Breast epithelium (tissue), 4 donors: ENCODE measurements around the gene BEND5. TPM values are rescaled to one million over a fixed set of nuclear protein-coding genes. Genes with fewer than 3 reads are reported as not detected.

Experiments
- DNase-seq, 2 donors: peaks; one replicate each; pipeline ENCODE4 v3.0.0-alpha.2; 2019; ENCODE audit warnings: low spot score in 2 of 2
- H3K27ac ChIP-seq, 2 donors: fragments of 200-600 bp; sonication (generic) in 1 of 2; one replicate each; pipeline ENCODE4 v1.5.1; 2016 to 2019; ENCODE audit warnings: mild to moderate bottlenecking in 1 of 2
- H3K27me3 ChIP-seq, 2 donors: fragments of 200-600 bp; sonication (generic) in 1 of 2; one replicate each; pipeline versions ENCODE4 v1.5.1 to v1.6.0; 2017 to 2019; ENCODE audit warnings: control low read depth in 1 of 2, mild to moderate bottlenecking in 1 of 2
- H3K36me3 ChIP-seq: fragments of 200-600 bp; one replicate; pipeline ENCODE4 v1.5.1; 2019
- H3K4me1 ChIP-seq, 2 donors: fragments of 200-600 bp; sonication (generic); one replicate each; pipeline ENCODE4 v1.5.1; 2016 to 2019; ENCODE audit warnings: control low read depth in 1 of 2
- H3K4me3 ChIP-seq, 3 donors: fragments of 200-600 bp; sonication (generic); 1 replicate in 2 of 3; 2 replicates in 1 of 3; pipeline ENCODE4 v1.5.1; 2016 to 2019; ENCODE audit warnings: mild to moderate bottlenecking in 3 of 3, moderate library complexity in 2 of 3
- H3K9me3 ChIP-seq, 2 donors: fragments of 200-600 bp; sonication (generic) in 1 of 2; one replicate each; pipeline ENCODE4 v1.5.1; 2016 to 2019; ENCODE audit warnings: control low read depth in 1 of 2
- POLR2A ChIP-seq: fragments of 450-650 bp; IDR thresholded peaks from one replicate; pipeline ENCODE4 v1.6.1; 2016; ENCODE audit warnings: antibody characterized with exemption, mild to moderate bottlenecking, moderate library complexity
- POLR2AphosphoS5 ChIP-seq, 3 donors: sonication (generic); formaldehyde crosslinking; IDR thresholded peaks; one replicate each; pipeline ENCODE4 v1.6.1; 2017; ENCODE audit warnings: antibody characterized with exemption in 3 of 3
- intact Hi-C: fragments of 100-400 bp; cut with DNase I; formaldehyde crosslinking; loops from one replicate; pipeline ENCODE4 v1.15.1; 2023; ENCODE audit warnings: low total_unique reads
- total RNA-seq, 3 donors: library from RNA; depleted of rRNA; stranded (reverse); fragments of >200 nt; gene quantifications; one replicate each; pipeline ENCODE4 v1.1.0, GENCODE V29; 2016
- TF ChIP-seq, protein P1 (sequence below), 3 donors: fragments of 450-650 bp; IDR thresholded peaks; one replicate each; pipeline ENCODE4 v1.5.1; 2016 to 2017; ENCODE audit warnings: antibody characterized with exemption in 3 of 3, mild to moderate bottlenecking in 3 of 3, moderate library complexity in 3 of 3

BEND5 gene
- total RNA-seq, 3 donors from 2014 or later: 3.2 to 7.3 (median 5.9) TPM

- H3K27ac ChIP-seq: no peak overlapping the region
- intact Hi-C loops: no loop called here
- DNase-seq: no peak
- no peaks in the 10 kb centered on the region for H3K4me1 ChIP-seq
- H3K27me3 ChIP-seq: no peaks in the 10 kb centered on the region
- no peaks in the 10 kb centered on the region for H3K36me3 ChIP-seq
- no peaks in the 10 kb centered on the region for H3K9me3 ChIP-seq
- no peak overlapping the region for H3K4me3 ChIP-seq
- TF ChIP-seq POLR2A (no peak), POLR2AphosphoS5 (IDR thresholded peaks at IDR 0.05) (no peak)
- TF ChIP-seq, protein P1, sequence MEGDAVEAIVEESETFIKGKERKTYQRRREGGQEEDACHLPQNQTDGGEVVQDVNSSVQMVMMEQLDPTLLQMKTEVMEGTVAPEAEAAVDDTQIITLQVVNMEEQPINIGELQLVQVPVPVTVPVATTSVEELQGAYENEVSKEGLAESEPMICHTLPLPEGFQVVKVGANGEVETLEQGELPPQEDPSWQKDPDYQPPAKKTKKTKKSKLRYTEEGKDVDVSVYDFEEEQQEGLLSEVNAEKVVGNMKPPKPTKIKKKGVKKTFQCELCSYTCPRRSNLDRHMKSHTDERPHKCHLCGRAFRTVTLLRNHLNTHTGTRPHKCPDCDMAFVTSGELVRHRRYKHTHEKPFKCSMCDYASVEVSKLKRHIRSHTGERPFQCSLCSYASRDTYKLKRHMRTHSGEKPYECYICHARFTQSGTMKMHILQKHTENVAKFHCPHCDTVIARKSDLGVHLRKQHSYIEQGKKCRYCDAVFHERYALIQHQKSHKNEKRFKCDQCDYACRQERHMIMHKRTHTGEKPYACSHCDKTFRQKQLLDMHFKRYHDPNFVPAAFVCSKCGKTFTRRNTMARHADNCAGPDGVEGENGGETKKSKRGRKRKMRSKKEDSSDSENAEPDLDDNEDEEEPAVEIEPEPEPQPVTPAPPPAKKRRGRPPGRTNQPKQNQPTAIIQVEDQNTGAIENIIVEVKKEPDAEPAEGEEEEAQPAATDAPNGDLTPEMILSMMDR (IDR thresholded peaks at IDR 0.05): no peak
Measured at GRCh38 chr1:48730164-48730910, 46.4 kb downstream of the BEND5 start.

DNA sequence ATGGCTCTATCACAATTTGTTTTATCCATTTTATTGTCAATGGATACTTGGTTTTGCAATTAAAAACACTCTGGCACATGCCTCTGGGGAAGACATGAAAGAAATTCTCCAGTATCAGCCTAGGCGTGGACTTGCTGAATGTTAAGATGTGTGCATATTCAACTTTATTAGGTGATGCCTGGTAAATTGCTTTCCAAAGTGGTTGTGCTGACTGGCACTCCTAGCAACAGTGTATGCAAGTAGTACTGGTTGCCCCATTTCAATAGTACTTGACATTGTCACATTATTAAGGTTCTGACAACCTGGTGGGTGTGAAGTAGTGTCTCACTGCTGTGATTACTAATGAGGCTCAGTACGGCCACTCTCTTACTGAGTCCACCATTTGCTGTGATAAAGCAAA lies 48.1 kb downstream of the BEND5 start:
- H3K36me3 ChIP-seq: no peaks in the 10 kb centered on the region
- H3K4me3 ChIP-seq: no peak overlapping the region
- intact Hi-C loops: no loop called here
- TF ChIP-seq POLR2A: no peak
- no peak for TF ChIP-seq POLR2AphosphoS5 (IDR thresholded peaks at IDR 0.05)
- TF ChIP-seq, protein P1 (IDR thresholded peaks at IDR 0.05): no peak
- H3K9me3 ChIP-seq: no peaks in the 10 kb centered on the region
- no peaks in the 10 kb centered on the region for H3K27me3 ChIP-seq
- no peaks in the 10 kb centered on the region for H3K4me1 ChIP-seq
- no peak for DNase-seq
- no peak overlapping the region for H3K27ac ChIP-seq

- no peak overlapping the region for H3K4me3 ChIP-seq
- DNase-seq: no peak
- H3K4me1 ChIP-seq: no peaks in the 10 kb centered on the region
- intact Hi-C loops: no loop called here
- no peak for TF ChIP-seq POLR2AphosphoS5 (IDR thresholded peaks at IDR 0.05)
- TF ChIP-seq, protein P1 (IDR thresholded peaks at IDR 0.05): no peak
- no peak for TF ChIP-seq POLR2A
- H3K27ac ChIP-seq: no peak overlapping the region
- H3K27me3 ChIP-seq: no peaks in the 10 kb centered on the region
- no peaks in the 10 kb centered on the region for H3K9me3 ChIP-seq
- no peaks in the 10 kb centered on the region for H3K36me3 ChIP-seq
Measured at GRCh38 chr1:48726557-48727215, 50.0 kb downstream of the BEND5 start.

DNA sequence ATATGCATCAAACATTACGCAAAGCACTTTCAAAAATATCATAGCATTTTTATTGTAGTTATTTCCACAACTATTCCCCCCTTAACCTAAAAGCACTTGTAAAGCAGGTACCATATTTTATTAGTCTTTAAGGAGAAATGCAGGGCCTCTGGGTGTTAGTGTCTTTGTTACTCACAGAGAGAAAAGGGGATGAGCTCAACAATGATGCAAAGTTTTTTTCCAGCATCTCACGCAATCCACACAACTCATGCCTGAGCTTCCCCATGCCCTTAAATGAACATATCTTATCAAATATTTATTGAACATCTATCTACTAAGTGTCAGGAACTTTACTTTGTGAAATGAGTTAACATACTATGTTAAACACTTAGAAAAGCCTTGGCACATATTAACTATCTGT lies 50.6 kb downstream of the BEND5 start:
- H3K9me3 ChIP-seq: no peaks in the 10 kb centered on the region
- H3K27me3 ChIP-seq: no peaks in the 10 kb centered on the region
- intact Hi-C loops: no loop called here

More for the DNA sequence above, 50.6 kb downstream of the BEND5 start:
- DNase-seq: no peak
- Histone ChIP-seq H3K36me3 (no peaks in the 10 kb centered on the region), H3K4me3 (no peak overlapping the region), H3K27ac (no peak overlapping the region), H3K4me1 (no peaks in the 10 kb centered on the region)
- TF ChIP-seq, protein P1 (IDR thresholded peaks at IDR 0.05): no peak
- no peak for TF ChIP-seq POLR2A
- TF ChIP-seq POLR2AphosphoS5 (IDR thresholded peaks at IDR 0.05): no peak
